Large intestine (tissue), 3 donors: ENCODE results near the gene OLFM3. TPM values are rescaled to one million over a fixed set of nuclear protein-coding genes. Genes with fewer than 3 reads are reported as not detected.

ENCODE experiments used
- DNase-seq, 2 donors: peaks; one replicate each; pipeline versions ENCODE4 v3.0.0 to v3.0.0-alpha.2; 2013
- H3K27ac ChIP-seq: one replicate; pipeline ENCODE4 v1.5.1; 2013; ENCODE audit warnings: low read length
- H3K27me3 ChIP-seq: 2 replicates; pipeline ENCODE4 v1.6.1; 2013; ENCODE audit warnings: low read length; ENCODE audit not compliant: control insufficient read depth, insufficient read depth
- H3K36me3 ChIP-seq: 2 replicates; pipeline ENCODE4 v1.6.1; 2013; ENCODE audit warnings: low read length; ENCODE audit not compliant: control insufficient read depth, insufficient read depth
- H3K4me1 ChIP-seq: one replicate; pipeline ENCODE4 v1.6.1; 2013; ENCODE audit warnings: low read length; ENCODE audit not compliant: control insufficient read depth, insufficient read depth
- H3K4me3 ChIP-seq: one replicate; pipeline ENCODE4 v1.5.1; 2013; ENCODE audit warnings: low read length
- H3K9me3 ChIP-seq: one replicate; pipeline ENCODE4 v1.6.1; 2013; ENCODE audit warnings: mild to moderate bottlenecking, low read depth, low read length, moderate library complexity; ENCODE audit not compliant: control insufficient read depth
- WGBS: methylation state at CpG from one replicate; pipeline ENCODE4 v1.1.5; 2013; ENCODE audit warnings: low lambda C conversion rate; ENCODE audit not compliant: insufficient coverage; 5-methylcytosine and 5-hydroxymethylcytosine counted together
- polyA plus RNA-seq: library from polyadenylated mRNA; unstranded; fragments of 120-200 nt; gene quantifications from one replicate; pipeline ENCODE4 v1.2.1, GENCODE V29; 2013

OLFM3 gene
- polyA plus RNA-seq, 1 donor = 27.4 TPM

- no peaks in the 10 kb centered on the region for H3K9me3 ChIP-seq
- H3K27ac ChIP-seq = no peak overlapping the region
- no peaks in the 10 kb centered on the region for H3K36me3 ChIP-seq
- no peaks in the 10 kb centered on the region for H3K27me3 ChIP-seq
- DNase-seq = no peak
- H3K4me1 ChIP-seq = no peaks in the 10 kb centered on the region
- H3K4me3 ChIP-seq = no peak overlapping the region
- 86% methylated on average over 5 of the region's 5 CpGs for WGBS
Observed at GRCh38 chr1:101915597-101915996, 81.1 kb downstream of the OLFM3 start.

GRCh38 chr1:101914473-101915242, 82.1 kb downstream of the OLFM3 start:
- H3K36me3 ChIP-seq = no peaks in the 10 kb centered on the region
- H3K4me3 ChIP-seq = no peak overlapping the region
- DNase-seq = no peak
- H3K27ac ChIP-seq = no peak overlapping the region
- H3K9me3 ChIP-seq = no peaks in the 10 kb centered on the region
- 100% methylated on average over 2 of the region's 4 CpGs for WGBS
- no peaks in the 10 kb centered on the region for H3K27me3 ChIP-seq
- no peaks in the 10 kb centered on the region for H3K4me1 ChIP-seq

GRCh38 chr1:101911894-101912293, 84.8 kb downstream of the OLFM3 start:
- DNase-seq = no peak

GRCh38 chr1:101908980-101909379, 87.7 kb downstream of the OLFM3 start:
- H3K27me3 ChIP-seq = no peaks in the 10 kb centered on the region
- H3K36me3 ChIP-seq = no peaks in the 10 kb centered on the region
- no peaks in the 10 kb centered on the region for H3K9me3 ChIP-seq
- DNase-seq = no peak
- no peak overlapping the region for H3K4me3 ChIP-seq
- no peaks in the 10 kb centered on the region for H3K4me1 ChIP-seq
- H3K27ac ChIP-seq = no peak overlapping the region

More at GRCh38 chr1:101911894-101912293, 84.8 kb downstream of the OLFM3 start:
- no peaks in the 10 kb centered on the region for H3K4me1 ChIP-seq
- H3K27me3 ChIP-seq = no peaks in the 10 kb centered on the region
- H3K27ac ChIP-seq = no peak overlapping the region
- no peaks in the 10 kb centered on the region for H3K36me3 ChIP-seq
- WGBS = 100% methylated on average over 1 of the region's 5 CpGs
- H3K4me3 ChIP-seq = no peak overlapping the region
- H3K9me3 ChIP-seq = no peaks in the 10 kb centered on the region

- Histone ChIP-seq H3K4me1 (no peaks in the 10 kb centered on the region), H3K27me3 (no peaks in the 10 kb centered on the region), H3K36me3 (no peaks in the 10 kb centered on the region), H3K4me3 (no peak overlapping the region), H3K27ac (no peak overlapping the region), H3K9me3 (no peaks in the 10 kb centered on the region)
- WGBS = no CpG with 5 or more reads among the region's 2 CpGs
- DNase-seq = no peak
Observed at GRCh38 chr1:101907264-101907663, 89.5 kb downstream of the OLFM3 start.

GRCh38 chr1:101905283-101905835, 91.4 kb downstream of the OLFM3 start:
- H3K9me3 ChIP-seq = no peaks in the 10 kb centered on the region
- DNase-seq = no peak
- H3K36me3 ChIP-seq = no peaks in the 10 kb centered on the region
- WGBS = no CpG with 5 or more reads among the region's 2 CpGs
- no peak overlapping the region for H3K4me3 ChIP-seq
- no peaks in the 10 kb centered on the region for H3K4me1 ChIP-seq
- no peaks in the 10 kb centered on the region for H3K27me3 ChIP-seq
- no peak overlapping the region for H3K27ac ChIP-seq

- Histone ChIP-seq H3K36me3 (no peaks in the 10 kb centered on the region), H3K4me1 (no peaks in the 10 kb centered on the region), H3K9me3 (no peaks in the 10 kb centered on the region), H3K27ac (no peak overlapping the region), H3K27me3 (no peaks in the 10 kb centered on the region), H3K4me3 (no peak overlapping the region)
- DNase-seq = no peak
- 100% methylated on average over 1 of the region's 1 CpG for WGBS
Observed at GRCh38 chr1:101902199-101902598, 94.5 kb downstream of the OLFM3 start.

- no peaks in the 10 kb centered on the region for H3K4me1 ChIP-seq
- WGBS = no CpG with 5 or more reads among the region's 2 CpGs
Observed at GRCh38 chr1:101898137-101898536, 98.6 kb downstream of the OLFM3 start.

GRCh38 chr1:101884621-101885020, 112.1 kb downstream of the OLFM3 start:
- H3K4me1 ChIP-seq = no peaks in the 10 kb centered on the region
- no peak overlapping the region for H3K4me3 ChIP-seq
- WGBS = no CpG with 5 or more reads among the region's 2 CpGs
- no peaks in the 10 kb centered on the region for H3K36me3 ChIP-seq
- no peak overlapping the region for H3K27ac ChIP-seq
- no peaks in the 10 kb centered on the region for H3K27me3 ChIP-seq
- H3K9me3 ChIP-seq = no peaks in the 10 kb centered on the region
- DNase-seq = no peak

More at GRCh38 chr1:101898137-101898536, 98.6 kb downstream of the OLFM3 start:
- no peaks in the 10 kb centered on the region for H3K36me3 ChIP-seq
- no peak for DNase-seq
- no peak overlapping the region for H3K4me3 ChIP-seq
- no peaks in the 10 kb centered on the region for H3K9me3 ChIP-seq
- no peaks in the 10 kb centered on the region for H3K27me3 ChIP-seq
- no peak overlapping the region for H3K27ac ChIP-seq

- DNase-seq = no peak
- no peaks in the 10 kb centered on the region for H3K27me3 ChIP-seq
- H3K9me3 ChIP-seq = no peaks in the 10 kb centered on the region
- no peak overlapping the region for H3K4me3 ChIP-seq
- H3K36me3 ChIP-seq = no peaks in the 10 kb centered on the region
- no peaks in the 10 kb centered on the region for H3K4me1 ChIP-seq
- no peak overlapping the region for H3K27ac ChIP-seq
Observed at GRCh38 chr1:101875891-101876290, 120.8 kb downstream of the OLFM3 start.

GRCh38 chr1:101873672-101874071, 123.1 kb downstream of the OLFM3 start:
- DNase-seq = no peak
- Histone ChIP-seq H3K4me1 (no peaks in the 10 kb centered on the region), H3K36me3 (no peaks in the 10 kb centered on the region), H3K27me3 (no peaks in the 10 kb centered on the region), H3K9me3 (no peaks in the 10 kb centered on the region), H3K27ac (no peak overlapping the region), H3K4me3 (no peak overlapping the region)
- WGBS = 83% methylated on average over 1 of the region's 1 CpG
